GM20000 (cell line): Measurements from ENCODE around the gene LIPE.
"Not testable (repeated sequence)": the region's sequence is repeated elsewhere in the genome, so short reads cannot be mapped to it uniquely, and the experiment has no call there.

ENCODE experiments used
- DNase-seq: peaks from one replicate; pipeline ENCODE4 v3.0.0; 2012; ENCODE audit warnings: low spot score
- TF ChIP-seq, protein P1 (sequence below): IDR thresholded peaks from 2 replicates; pipeline ENCODE4 v1.5.1; 2012; ENCODE audit warnings: mild to moderate bottlenecking, control low read depth; ENCODE audit errors: extremely low read depth, missing control alignments

LIPE gene

DNA sequence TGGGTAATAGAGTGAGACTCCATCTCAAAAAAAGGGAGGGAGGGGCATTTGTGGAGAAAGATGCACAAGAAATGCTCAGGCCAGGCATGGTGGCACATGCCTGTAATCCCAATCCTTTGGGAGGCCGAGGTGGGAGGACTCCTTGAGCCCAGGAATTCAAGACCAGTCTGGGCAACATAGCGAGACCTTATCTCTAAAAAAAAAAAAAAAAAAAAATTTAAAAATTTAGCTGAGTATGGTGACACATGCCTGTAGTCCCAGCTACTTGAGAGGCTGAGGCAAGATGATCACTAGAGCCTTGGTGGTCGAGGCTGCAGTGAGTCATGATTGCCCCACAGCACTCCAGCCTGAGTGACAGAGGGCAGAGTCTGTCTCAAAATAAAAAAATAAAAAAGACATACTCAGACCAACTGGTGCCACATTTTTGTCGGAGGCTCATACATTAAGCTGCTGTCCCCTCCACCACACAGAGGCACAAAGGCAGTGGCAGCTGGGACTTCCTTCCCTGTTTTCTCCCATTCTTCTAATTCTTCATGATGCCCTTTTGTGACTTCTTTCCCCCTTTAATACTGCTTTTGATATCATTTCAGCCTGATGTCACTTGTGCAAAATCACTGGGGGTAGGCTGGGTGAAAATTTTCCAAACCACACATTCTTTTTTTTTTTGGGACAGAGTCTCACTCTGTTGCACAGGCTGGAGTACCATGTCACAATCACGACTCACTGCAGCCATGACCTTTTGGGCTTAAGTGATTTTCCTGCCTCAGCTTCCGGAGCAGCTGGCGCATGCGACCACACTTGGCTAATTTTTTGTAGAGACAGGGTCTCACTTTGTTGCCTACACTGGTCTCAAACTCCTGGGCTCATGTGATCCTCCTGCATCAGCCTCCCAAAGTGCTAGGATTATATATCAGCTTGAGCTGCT is 42.4 kb upstream of the LIPE start:
- DNase-seq, result no peak
- TF ChIP-seq, protein P1, sequence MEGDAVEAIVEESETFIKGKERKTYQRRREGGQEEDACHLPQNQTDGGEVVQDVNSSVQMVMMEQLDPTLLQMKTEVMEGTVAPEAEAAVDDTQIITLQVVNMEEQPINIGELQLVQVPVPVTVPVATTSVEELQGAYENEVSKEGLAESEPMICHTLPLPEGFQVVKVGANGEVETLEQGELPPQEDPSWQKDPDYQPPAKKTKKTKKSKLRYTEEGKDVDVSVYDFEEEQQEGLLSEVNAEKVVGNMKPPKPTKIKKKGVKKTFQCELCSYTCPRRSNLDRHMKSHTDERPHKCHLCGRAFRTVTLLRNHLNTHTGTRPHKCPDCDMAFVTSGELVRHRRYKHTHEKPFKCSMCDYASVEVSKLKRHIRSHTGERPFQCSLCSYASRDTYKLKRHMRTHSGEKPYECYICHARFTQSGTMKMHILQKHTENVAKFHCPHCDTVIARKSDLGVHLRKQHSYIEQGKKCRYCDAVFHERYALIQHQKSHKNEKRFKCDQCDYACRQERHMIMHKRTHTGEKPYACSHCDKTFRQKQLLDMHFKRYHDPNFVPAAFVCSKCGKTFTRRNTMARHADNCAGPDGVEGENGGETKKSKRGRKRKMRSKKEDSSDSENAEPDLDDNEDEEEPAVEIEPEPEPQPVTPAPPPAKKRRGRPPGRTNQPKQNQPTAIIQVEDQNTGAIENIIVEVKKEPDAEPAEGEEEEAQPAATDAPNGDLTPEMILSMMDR, result no peak

DNA sequence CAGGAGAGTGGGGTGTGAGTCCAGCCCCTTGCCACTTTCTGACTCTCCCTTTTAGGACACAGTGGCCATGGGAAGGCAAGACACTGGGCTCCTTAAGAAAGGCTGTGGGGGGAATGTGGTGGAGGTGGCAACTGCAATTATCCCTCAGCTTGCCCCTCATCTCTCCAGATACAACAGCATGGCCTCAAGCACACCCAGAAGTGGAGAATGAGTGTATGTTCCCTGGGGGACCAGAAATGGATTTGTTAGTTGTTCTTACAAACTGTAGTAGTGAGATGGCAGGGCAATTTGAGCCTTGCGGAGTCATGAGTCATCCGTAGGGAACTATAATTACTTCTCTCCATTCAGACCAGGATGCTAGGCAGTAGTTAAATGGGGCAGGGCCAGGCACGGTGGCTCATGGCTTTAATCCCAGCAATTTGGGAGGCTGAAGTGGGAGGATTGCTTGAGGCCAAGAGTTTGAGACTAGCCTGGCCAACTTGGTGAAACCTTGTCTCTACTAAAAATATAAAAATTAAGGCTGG is 41.1 kb upstream of the LIPE start:
- no peak for DNase-seq
- TF ChIP-seq, protein P1, result no peak

GRCh38 chr19:42467183-42467760 is 40.1 kb upstream of the LIPE start:
- TF ChIP-seq, protein P1, result no peak
- DNase-seq, result no peak

GRCh38 chr19:42466521-42467182 is 39.5 kb upstream of the LIPE start:
- DNase-seq, result peak; percentile 10
- TF ChIP-seq, protein P1, result no peak

DNA sequence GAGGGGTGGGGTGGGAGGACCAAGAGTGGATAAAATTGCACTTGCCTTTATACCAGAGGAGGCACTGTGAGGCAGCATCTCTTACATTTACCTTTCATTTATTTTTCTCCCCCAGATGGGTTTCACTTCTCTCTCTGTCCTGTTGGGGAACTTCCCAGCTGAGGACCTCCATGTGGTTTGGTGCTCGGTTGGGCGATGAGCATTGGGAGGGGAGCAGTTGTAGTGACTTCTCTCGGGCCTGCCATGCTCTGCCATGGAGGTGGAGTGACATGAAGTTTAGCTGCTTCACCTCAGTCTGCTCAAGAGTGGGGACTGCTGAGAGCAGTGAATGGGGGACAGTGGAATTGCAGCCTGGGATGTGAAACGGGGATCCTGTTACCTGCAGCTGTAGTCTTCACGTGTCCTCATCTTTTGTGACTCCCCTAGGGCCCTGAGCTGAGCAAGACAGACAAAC is 38.7 kb upstream of the LIPE start:
- peak; percentile 74 for DNase-seq
- TF ChIP-seq, protein P1, result no peak

DNA sequence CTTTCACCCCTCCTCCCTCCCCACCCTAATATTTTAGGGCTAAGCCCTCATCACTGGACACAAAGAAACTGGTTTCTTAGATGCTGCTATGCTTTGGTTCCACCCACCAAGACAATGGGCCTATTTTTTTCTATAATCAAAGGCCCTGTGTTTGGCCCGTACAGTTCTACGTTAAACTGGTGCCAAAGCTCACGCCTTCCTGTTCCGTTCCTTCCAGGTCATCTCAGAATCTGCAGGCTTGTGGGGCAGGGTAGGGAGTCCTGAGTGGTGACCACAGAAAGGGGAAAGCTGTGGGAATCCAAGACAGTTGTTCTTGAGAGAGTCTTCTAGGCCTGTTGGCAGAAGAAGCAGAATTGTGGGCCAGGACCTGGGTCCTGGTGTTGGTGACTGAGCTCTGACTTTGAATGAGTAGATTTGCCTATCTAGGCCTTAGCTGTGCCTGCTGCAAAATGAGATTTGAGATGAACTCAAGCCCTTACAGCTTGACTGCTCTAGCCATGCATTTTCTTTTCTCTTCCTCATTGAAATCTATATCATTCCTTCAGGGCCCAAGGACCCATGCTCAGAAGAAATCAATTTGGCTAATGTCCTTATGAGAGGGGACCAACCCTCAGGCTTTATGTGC is 34.6 kb upstream of the LIPE start:
- no peak for DNase-seq

GRCh38 chr19:42461231-42461630 is 34.0 kb upstream of the LIPE start:
- not testable (repeated sequence) for DNase-seq

More for the DNA sequence above, 34.6 kb upstream of the LIPE start:
- TF ChIP-seq, protein P1, result no peak
